GM18867 (cell line): ENCODE measurements around the gene UFC1.

Experiments used
- ATAC-seq: cut with Tn5 transposase; IDR thresholded peaks from one replicate; pipeline ENCODE4 v1.9.1; 2021; ENCODE audit warnings: mild to moderate bottlenecking, moderate library complexity; ENCODE audit not compliant: unreplicated experiment

UFC1 gene

GRCh38 chr1:161192476-161193465, 39.0 kb downstream of the UFC1 start:
- peak; percentile 70 for ATAC-seq

- ATAC-seq = no peak
Measured at GRCh38 chr1:161193561-161194235, 39.9 kb downstream of the UFC1 start.

GRCh38 chr1:161195171-161195570, 41.4 kb downstream of the UFC1 start:
- no peak for ATAC-seq

GRCh38 chr1:161196111-161196510, 42.3 kb downstream of the UFC1 start:
- ATAC-seq = no peak

- no peak for ATAC-seq
Measured at GRCh38 chr1:161196521-161197451, 43.0 kb downstream of the UFC1 start.

- no peak for ATAC-seq
Measured at GRCh38 chr1:161197560-161198193, 43.9 kb downstream of the UFC1 start.

GRCh38 chr1:161198194-161198896, 44.6 kb downstream of the UFC1 start:
- no peak for ATAC-seq

- no peak for ATAC-seq
Measured at GRCh38 chr1:161198897-161199431, 45.2 kb downstream of the UFC1 start, which contains the start of gene ADAMTS4. TSS of gene ADAMTS4 (minus strand) at chr1:161199054. CDS start at chr1:161198627, 427 bp downstream.

GRCh38 chr1:161199506-161200139, 45.8 kb downstream of the UFC1 start:
- ATAC-seq = no peak

GRCh38 chr1:161200421-161200991, 46.7 kb downstream of the UFC1 start:
- no peak for ATAC-seq

GRCh38 chr1:161200992-161201835, 47.4 kb downstream of the UFC1 start:
- ATAC-seq = no peak

- peak; percentile 95 for ATAC-seq
Measured at GRCh38 chr1:161201836-161202712, 48.3 kb downstream of the UFC1 start, which contains the start of gene NDUFS2. TSS of gene NDUFS2 (plus strand) at chr1:161202367. CDS start at chr1:161202386, 19 bp downstream.

GRCh38 chr1:161206411-161207140, 52.8 kb downstream of the UFC1 start:
- no peak for ATAC-seq

GRCh38 chr1:161207173-161207572, 53.4 kb downstream of the UFC1 start:
- no peak for ATAC-seq
